Thyroid gland (tissue), 4 donors: Measurements from ENCODE around the gene MTA3. TPM values are rescaled to one million over a fixed set of nuclear protein-coding genes. Genes with fewer than 3 reads are reported as not detected.

Experiments
- DNase-seq, 2 donors: peaks; one replicate each; pipeline ENCODE4 v3.0.0-alpha.2; 2019
- H3K27ac ChIP-seq, 3 donors: fragments of 200-600 bp; sonication (generic); 1 replicate in 2 of 3; 2 replicates in 1 of 3; pipeline ENCODE4 v1.5.1; 2016 to 2019; ENCODE audit warnings: mild to moderate bottlenecking in 1 of 3, moderate library complexity in 1 of 3
- H3K27me3 ChIP-seq: fragments of 200-600 bp; sonication (generic); one replicate; pipeline ENCODE4 v1.5.1; 2019
- H3K36me3 ChIP-seq, 2 donors: fragments of 200-600 bp; sonication (generic); one replicate each; pipeline ENCODE4 v1.5.1; 2016 to 2019
- H3K4me1 ChIP-seq, 2 donors: fragments of 200-600 bp; sonication (generic); one replicate each; pipeline ENCODE4 v1.5.1; 2017 to 2019
- H3K4me3 ChIP-seq, 3 donors: fragments of 200-600 bp; sonication (generic); replicated peaks in 1 of 3; 1 replicate in 2 of 3; 2 replicates in 1 of 3; pipeline ENCODE4 v1.5.1; 2016; ENCODE audit warnings: mild to moderate bottlenecking in 1 of 3
- H3K9me3 ChIP-seq: fragments of 200-600 bp; sonication (generic); one replicate; pipeline ENCODE4 v1.5.1; 2017
- POLR2A ChIP-seq, 2 donors: fragments of 450-650 bp; IDR thresholded peaks; one replicate each; pipeline ENCODE4 v1.6.1; 2017; ENCODE audit warnings: antibody characterized with exemption in 2 of 2, mild to moderate bottlenecking in 2 of 2, moderate library complexity in 1 of 2
- WGBS, 2 donors: methylation state at CpG; one replicate each; pipeline ENCODE4 v1.1.5; 2017; 5-methylcytosine and 5-hydroxymethylcytosine counted together
- intact Hi-C: fragments of 100-400 bp; cut with DNase I; formaldehyde crosslinking; loops from one replicate; pipeline ENCODE4 v1.15.1; 2023
- total RNA-seq, 4 donors: library from RNA; depleted of rRNA; stranded (reverse); fragments of >200 nt; gene quantifications; one replicate each; pipeline ENCODE4 v1.2.3, GENCODE V29; 2016
- TF ChIP-seq, protein P1 (sequence below), 6 experiments: fragments of 200-600 bp in 3 of 6; fragments of 450-650 bp in 3 of 6; sonication (generic) in 3 of 6; IDR thresholded peaks; one replicate each; pipeline ENCODE4 v1.5.1; 2016 to 2019; ENCODE audit warnings: antibody characterized with exemption in 6 of 6, mild to moderate bottlenecking in 2 of 6, inconsistent platforms in 1 of 6, moderate library complexity in 1 of 6

Gene MTA3
- total RNA-seq, 4 donors from 2014 or later: 29.8 to 50.0 (median 34.0) TPM

DNA sequence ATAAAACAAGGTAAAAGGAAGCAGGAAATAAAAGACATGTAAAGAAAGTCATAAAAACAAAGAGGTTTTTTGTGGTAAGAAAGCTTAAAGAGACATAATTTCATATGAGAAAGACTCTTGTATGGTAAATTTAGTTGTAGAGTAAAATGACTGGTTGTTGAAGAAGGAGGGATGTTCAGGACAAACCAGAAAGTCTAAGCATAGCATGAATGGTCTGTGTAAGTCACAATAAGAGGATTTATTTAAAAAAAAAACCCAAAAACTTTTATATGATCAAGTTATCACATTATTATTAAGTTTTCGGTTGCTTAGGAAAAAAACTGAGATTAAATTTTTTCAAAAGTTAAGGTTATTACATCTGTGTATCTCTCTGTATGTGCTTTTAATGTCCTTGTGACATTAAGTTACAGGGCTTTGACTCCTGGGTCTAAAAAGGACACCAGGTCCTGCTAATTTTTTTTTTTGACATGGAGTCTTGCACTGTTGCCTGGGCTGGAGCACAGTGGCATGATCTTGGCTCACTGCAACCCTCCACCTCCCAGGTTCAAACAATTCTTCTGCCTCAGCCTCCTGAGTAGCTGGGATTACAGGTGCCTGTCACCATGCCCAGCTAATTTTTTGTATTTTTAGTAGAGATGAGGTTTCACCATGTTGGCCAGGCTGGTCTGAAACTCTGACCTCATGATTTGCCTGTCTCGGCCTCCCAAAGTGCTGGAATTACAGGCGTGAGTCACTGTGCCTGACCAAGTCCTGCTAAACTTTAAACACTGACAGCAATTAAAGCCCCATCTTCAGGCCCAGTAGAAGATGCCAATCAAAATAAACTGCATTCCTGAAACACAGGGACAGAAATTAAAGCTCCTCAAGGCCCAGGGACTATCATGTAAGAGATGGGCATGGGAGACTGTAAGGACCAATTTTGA, 209.7 kb downstream of the MTA3 start:
- WGBS, 2 donors: 89 to 99% methylated on average over 3 of the region's 3 CpGs
- no peaks in the 10 kb centered on the region for H3K27me3 ChIP-seq
- H3K36me3 ChIP-seq: no peaks in the 10 kb centered on the region
- H3K9me3 ChIP-seq: no peaks in the 10 kb centered on the region
- H3K27ac ChIP-seq: no peak overlapping the region
- intact Hi-C loops: no loop called here
- DNase-seq: no peak
- peaks cover 0 to 3% of the 10 kb centered on the region in 2 donors for H3K4me1 ChIP-seq
- no peak overlapping the region for H3K4me3 ChIP-seq
- TF ChIP-seq POLR2A (IDR thresholded peaks at IDR 0.05): no peak
- TF ChIP-seq, protein P1, sequence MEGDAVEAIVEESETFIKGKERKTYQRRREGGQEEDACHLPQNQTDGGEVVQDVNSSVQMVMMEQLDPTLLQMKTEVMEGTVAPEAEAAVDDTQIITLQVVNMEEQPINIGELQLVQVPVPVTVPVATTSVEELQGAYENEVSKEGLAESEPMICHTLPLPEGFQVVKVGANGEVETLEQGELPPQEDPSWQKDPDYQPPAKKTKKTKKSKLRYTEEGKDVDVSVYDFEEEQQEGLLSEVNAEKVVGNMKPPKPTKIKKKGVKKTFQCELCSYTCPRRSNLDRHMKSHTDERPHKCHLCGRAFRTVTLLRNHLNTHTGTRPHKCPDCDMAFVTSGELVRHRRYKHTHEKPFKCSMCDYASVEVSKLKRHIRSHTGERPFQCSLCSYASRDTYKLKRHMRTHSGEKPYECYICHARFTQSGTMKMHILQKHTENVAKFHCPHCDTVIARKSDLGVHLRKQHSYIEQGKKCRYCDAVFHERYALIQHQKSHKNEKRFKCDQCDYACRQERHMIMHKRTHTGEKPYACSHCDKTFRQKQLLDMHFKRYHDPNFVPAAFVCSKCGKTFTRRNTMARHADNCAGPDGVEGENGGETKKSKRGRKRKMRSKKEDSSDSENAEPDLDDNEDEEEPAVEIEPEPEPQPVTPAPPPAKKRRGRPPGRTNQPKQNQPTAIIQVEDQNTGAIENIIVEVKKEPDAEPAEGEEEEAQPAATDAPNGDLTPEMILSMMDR (IDR thresholded peaks at IDR 0.05): no peak

GRCh38 chr2:42781181-42781580, 212.7 kb downstream of the MTA3 start:
- DNase-seq: no peak
- 88 to 95% methylated on average over 1 of the region's 1 CpG for WGBS, 2 donors
- Histone ChIP-seq H3K27me3 (no peaks in the 10 kb centered on the region), H3K9me3 (no peaks in the 10 kb centered on the region), H3K4me3 (no peak overlapping the region), H3K4me1 (no peaks in the 10 kb centered on the region), H3K27ac (no peak overlapping the region), H3K36me3 (no peaks in the 10 kb centered on the region)
- intact Hi-C loops: no loop called here
- TF ChIP-seq POLR2A (IDR thresholded peaks at IDR 0.05): no peak
- TF ChIP-seq, protein P1 (IDR thresholded peaks at IDR 0.05): no peak

DNA sequence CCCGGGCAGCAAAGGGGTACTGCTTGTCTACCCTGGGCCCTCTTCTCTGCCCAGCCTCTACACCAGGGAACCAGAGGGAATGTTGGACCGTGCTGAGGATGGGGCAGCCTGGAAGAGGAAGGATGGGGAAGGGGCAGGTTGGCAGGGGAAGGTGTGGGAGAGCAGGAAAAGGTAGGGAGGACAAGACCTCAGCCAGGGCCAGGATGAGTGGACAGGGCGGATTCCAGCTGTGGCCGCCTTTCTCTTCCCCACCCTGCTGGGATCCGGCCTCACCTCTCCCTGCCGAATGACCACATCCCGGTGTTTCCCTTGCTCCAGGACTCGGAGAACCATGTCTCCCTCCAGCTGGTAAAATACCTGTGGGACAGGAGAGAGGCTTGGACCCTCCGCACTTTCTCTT, 215.1 kb downstream of the MTA3 start:
- TF ChIP-seq, protein P1 (IDR thresholded peaks at IDR 0.05): no peak
- TF ChIP-seq POLR2A (IDR thresholded peaks at IDR 0.05): no peak
- Histone ChIP-seq H3K4me3 (no peak overlapping the region), H3K9me3 (no peaks in the 10 kb centered on the region), H3K36me3 (no peaks in the 10 kb centered on the region), H3K27ac (no peak overlapping the region), H3K27me3 (no peaks in the 10 kb centered on the region), H3K4me1 (no peaks in the 10 kb centered on the region)
- 84 to 90% methylated on average over 9 of the region's 9 CpGs for WGBS, 2 donors
- no peak for DNase-seq
- intact Hi-C loops: no loop called here

GRCh38 chr2:42784204-42784880, 215.9 kb downstream of the MTA3 start:
- Histone ChIP-seq H3K4me3 (no peak overlapping the region), H3K27ac (no peak overlapping the region), H3K27me3 (no peaks in the 10 kb centered on the region), H3K9me3 (no peaks in the 10 kb centered on the region), H3K4me1 (no peaks in the 10 kb centered on the region), H3K36me3 (no peaks in the 10 kb centered on the region)
- no peak for DNase-seq
- WGBS, 2 donors: 80 to 86% methylated on average over 6 of the region's 7 CpGs
- intact Hi-C loops: no loop called here
- no peak for TF ChIP-seq POLR2A (IDR thresholded peaks at IDR 0.05)
- TF ChIP-seq, protein P1 (IDR thresholded peaks at IDR 0.05): no peak
